ENCODE results near the gene GPR158. TPM values are rescaled to one million over a fixed set of nuclear protein-coding genes. Genes with fewer than 3 reads are reported as not detected.
"Not testable (repeated sequence)": the region's sequence is repeated elsewhere in the genome, so short reads cannot be mapped to it uniquely, and the experiment has no call there.

Gene GPR158
- total RNA-seq, 3 donors from 2014 or later = not detected

DNA sequence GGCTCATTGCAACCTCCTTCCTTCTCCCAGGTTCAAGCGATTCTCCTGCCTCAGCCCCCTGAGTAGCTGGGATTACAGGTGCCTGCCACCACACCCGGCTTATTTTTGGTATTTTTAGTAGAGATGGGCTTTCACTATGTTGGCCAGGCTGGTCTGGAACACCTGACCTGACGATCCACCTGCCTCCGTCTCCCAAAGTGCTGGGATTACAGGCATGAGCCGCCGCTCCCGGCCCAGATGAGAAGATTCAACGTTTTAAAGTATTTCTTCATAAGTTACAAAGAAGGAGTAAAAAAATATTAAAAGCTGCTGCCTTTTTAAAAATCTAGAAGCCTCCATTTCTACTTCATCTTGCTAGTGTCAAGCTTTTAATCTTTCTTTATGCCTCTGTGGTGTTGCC lies 208.1 kb downstream of the GPR158 start:
- H3K27me3 Mint-ChIP-seq (ENCODE audit: low read depth); H3K9me3 Mint-ChIP-seq; H3K4me3 Mint-ChIP-seq; DNase-seq; H3K4me1 Mint-ChIP-seq (ENCODE audit: low read depth); ATAC-seq; H3K36me3 Mint-ChIP-seq (ENCODE audit: insufficient read depth): not testable (repeated sequence)

- no peaks in the 10 kb centered on the region for H3K36me3 Mint-ChIP-seq (ENCODE audit: insufficient read depth)
- H3K27me3 Mint-ChIP-seq (ENCODE audit: low read depth) = no peaks in the 10 kb centered on the region
- DNase-seq (no peak), ATAC-seq (no peak)
- H3K9me3 Mint-ChIP-seq = peaks cover 8% of the 10 kb centered on the region
- no peak overlapping the region for H3K4me3 Mint-ChIP-seq
- no peaks in the 10 kb centered on the region for H3K4me1 Mint-ChIP-seq (ENCODE audit: low read depth)
These were observed 208.9 kb downstream of the GPR158 start for GRCh38 chr10:25383686-25384085.

DNA sequence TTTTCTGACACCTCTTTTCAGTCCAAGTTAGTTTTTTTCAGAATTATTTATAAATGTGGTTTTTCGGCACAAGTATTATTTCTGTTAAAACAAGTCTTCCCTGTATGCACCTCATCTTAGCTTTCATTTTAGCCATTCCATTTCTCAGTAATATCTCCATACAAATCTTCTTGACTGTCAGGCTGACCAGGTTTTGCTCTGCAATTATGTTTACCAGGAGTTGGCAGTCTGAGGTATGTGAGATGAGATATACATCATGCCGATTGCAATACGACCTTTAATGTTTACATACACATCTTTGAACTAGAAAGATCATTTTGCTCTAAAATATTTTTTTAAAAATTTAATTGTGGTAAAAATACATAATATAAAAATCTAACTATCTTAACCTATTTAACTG lies 209.8 kb downstream of the GPR158 start:
- Mint-ChIP-seq H3K27me3 (ENCODE audit: low read depth) (no peaks in the 10 kb centered on the region), H3K36me3 (ENCODE audit: insufficient read depth) (no peaks in the 10 kb centered on the region), H3K4me3 (no peak overlapping the region), H3K4me1 (ENCODE audit: low read depth) (no peaks in the 10 kb centered on the region), H3K9me3 (peaks cover 8% of the 10 kb centered on the region)
- ATAC-seq (no peak), DNase-seq (no peak)

GRCh38 chr10:25388188-25388861 lies 213.5 kb downstream of the GPR158 start:
- Mint-ChIP-seq H3K4me3 (no peak overlapping the region), H3K4me1 (ENCODE audit: low read depth) (no peaks in the 10 kb centered on the region), H3K27me3 (ENCODE audit: low read depth) (no peaks in the 10 kb centered on the region), H3K36me3 (ENCODE audit: insufficient read depth) (no peaks in the 10 kb centered on the region), H3K9me3 (peaks cover 13% of the 10 kb centered on the region)
- ATAC-seq (no peak), DNase-seq (no peak)

GRCh38 chr10:25388862-25389206 lies 214.0 kb downstream of the GPR158 start:
- no peak for DNase-seq
- Mint-ChIP-seq H3K27me3 (ENCODE audit: low read depth) (no peaks in the 10 kb centered on the region), H3K4me1 (ENCODE audit: low read depth) (no peaks in the 10 kb centered on the region), H3K4me3 (no peak overlapping the region), H3K9me3 (peaks cover 13% of the 10 kb centered on the region), H3K36me3 (ENCODE audit: insufficient read depth) (no peaks in the 10 kb centered on the region)
- ATAC-seq = no peak

- no peak for ATAC-seq
- Mint-ChIP-seq H3K4me3 (no peak overlapping the region), H3K36me3 (ENCODE audit: insufficient read depth) (no peaks in the 10 kb centered on the region), H3K27me3 (ENCODE audit: low read depth) (no peaks in the 10 kb centered on the region), H3K4me1 (ENCODE audit: low read depth) (no peaks in the 10 kb centered on the region), H3K9me3 (peaks cover 13% of the 10 kb centered on the region)
- no peak for DNase-seq
These were observed 215.9 kb downstream of the GPR158 start for GRCh38 chr10:25390733-25391132.

DNA sequence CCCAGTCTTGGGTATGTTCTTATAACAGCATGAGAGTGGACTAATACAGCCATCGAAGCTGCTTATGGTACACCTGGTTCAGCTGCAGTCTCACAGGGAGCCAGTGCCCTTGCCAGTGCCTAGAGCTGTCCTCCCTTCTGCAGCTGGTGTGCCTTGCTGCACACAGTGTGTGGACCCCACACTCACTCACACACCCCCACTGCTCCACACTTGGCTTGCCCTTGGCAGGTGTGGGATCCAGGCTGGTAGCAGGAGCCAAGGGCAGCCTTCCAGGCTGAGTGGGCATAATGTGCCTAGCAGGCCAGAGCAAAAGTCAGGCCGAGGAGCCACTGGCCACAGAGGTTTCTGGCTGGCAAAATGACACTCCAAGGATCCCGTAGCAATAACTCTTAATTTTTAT lies 217.3 kb downstream of the GPR158 start:
- H3K4me3 Mint-ChIP-seq = no peak overlapping the region
- no peaks in the 10 kb centered on the region for H3K4me1 Mint-ChIP-seq (ENCODE audit: low read depth)
- no peaks in the 10 kb centered on the region for H3K27me3 Mint-ChIP-seq (ENCODE audit: low read depth)
- no peaks in the 10 kb centered on the region for H3K36me3 Mint-ChIP-seq (ENCODE audit: insufficient read depth)
- no peak for DNase-seq
- H3K9me3 Mint-ChIP-seq = peaks cover 13% of the 10 kb centered on the region
- ATAC-seq = no peak

DNA sequence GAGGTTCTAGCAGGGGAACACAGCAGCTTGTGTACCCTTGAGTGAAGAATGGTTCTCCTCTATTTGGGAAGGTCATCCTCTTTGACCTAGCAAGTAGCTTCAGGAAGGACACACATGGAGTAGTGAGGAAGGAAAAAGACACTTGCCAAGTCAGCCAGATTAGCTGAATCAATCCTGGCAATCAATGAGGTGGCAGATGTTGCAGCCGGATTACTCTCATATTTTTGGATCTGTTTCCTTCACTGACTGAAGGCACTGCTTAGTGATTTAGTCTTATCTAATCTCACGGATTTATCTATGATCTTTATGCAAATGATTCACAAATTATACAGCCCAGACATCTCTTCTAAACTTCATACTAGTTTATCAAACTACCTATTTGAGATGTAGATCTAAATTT lies 218.8 kb downstream of the GPR158 start:
- H3K9me3 Mint-ChIP-seq = peaks cover 10% of the 10 kb centered on the region
- no peak for ATAC-seq
- H3K36me3 Mint-ChIP-seq (ENCODE audit: insufficient read depth) = no peaks in the 10 kb centered on the region
- DNase-seq = no peak
- no peak overlapping the region for H3K4me3 Mint-ChIP-seq
- H3K4me1 Mint-ChIP-seq (ENCODE audit: low read depth) = no peaks in the 10 kb centered on the region
- H3K27me3 Mint-ChIP-seq (ENCODE audit: low read depth) = no peaks in the 10 kb centered on the region

GRCh38 chr10:25398680-25399079 lies 223.9 kb downstream of the GPR158 start:
- Mint-ChIP-seq H3K36me3 (ENCODE audit: insufficient read depth) (no peaks in the 10 kb centered on the region), H3K4me3 (no peak overlapping the region), H3K27me3 (ENCODE audit: low read depth) (no peaks in the 10 kb centered on the region), H3K9me3 (peaks cover 3% of the 10 kb centered on the region), H3K4me1 (ENCODE audit: low read depth) (no peaks in the 10 kb centered on the region)
- DNase-seq (no peak), ATAC-seq (no peak)

- DNase-seq (no peak), ATAC-seq (no peak)
- H3K27me3 Mint-ChIP-seq (ENCODE audit: low read depth) = no peaks in the 10 kb centered on the region
- no peak overlapping the region for H3K4me3 Mint-ChIP-seq
- H3K4me1 Mint-ChIP-seq (ENCODE audit: low read depth) = no peaks in the 10 kb centered on the region
- H3K9me3 Mint-ChIP-seq = no peaks in the 10 kb centered on the region
- H3K36me3 Mint-ChIP-seq (ENCODE audit: insufficient read depth) = no peaks in the 10 kb centered on the region
These were observed 231.1 kb downstream of the GPR158 start for GRCh38 chr10:25405871-25406270.

- no peaks in the 10 kb centered on the region for H3K9me3 Mint-ChIP-seq
- no peak for ATAC-seq
- no peak overlapping the region for H3K4me3 Mint-ChIP-seq
- H3K27me3 Mint-ChIP-seq (ENCODE audit: low read depth) = no peaks in the 10 kb centered on the region
- DNase-seq = no peak
- no peaks in the 10 kb centered on the region for H3K36me3 Mint-ChIP-seq (ENCODE audit: insufficient read depth)
- no peaks in the 10 kb centered on the region for H3K4me1 Mint-ChIP-seq (ENCODE audit: low read depth)
These were observed 242.8 kb downstream of the GPR158 start for GRCh38 chr10:25417611-25418010.

DNA sequence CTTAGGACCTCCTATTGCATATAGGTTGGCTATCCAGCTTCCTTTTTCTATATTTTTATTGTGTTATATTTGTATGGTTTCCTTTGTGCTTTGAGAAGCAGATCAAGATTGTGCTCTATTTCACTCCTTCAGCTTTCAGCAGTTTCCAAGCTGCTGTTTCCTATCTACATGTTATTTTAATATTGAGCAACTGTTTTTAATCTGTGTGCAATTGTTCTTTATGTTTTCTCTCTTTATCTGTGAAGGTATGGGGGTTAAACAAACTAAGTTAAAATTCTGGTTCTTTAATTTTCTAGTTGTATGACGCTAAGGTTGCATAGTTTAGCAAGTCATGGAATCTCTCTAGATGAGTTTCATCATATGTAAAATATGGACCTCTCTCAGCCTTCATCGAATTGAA lies 251.0 kb downstream of the GPR158 start:
- H3K4me3 Mint-ChIP-seq = no peak overlapping the region
- ATAC-seq (no peak), DNase-seq (no peak)
- no peaks in the 10 kb centered on the region for H3K36me3 Mint-ChIP-seq (ENCODE audit: insufficient read depth)
- H3K4me1 Mint-ChIP-seq (ENCODE audit: low read depth) = no peaks in the 10 kb centered on the region
- H3K27me3 Mint-ChIP-seq (ENCODE audit: low read depth) = no peaks in the 10 kb centered on the region
- peaks cover 3% of the 10 kb centered on the region for H3K9me3 Mint-ChIP-seq

GRCh38 chr10:25436431-25436830 lies 261.6 kb downstream of the GPR158 start:
- Mint-ChIP-seq H3K36me3 (ENCODE audit: insufficient read depth) (no peaks in the 10 kb centered on the region), H3K27me3 (ENCODE audit: low read depth) (no peaks in the 10 kb centered on the region), H3K4me3 (no peak overlapping the region), H3K4me1 (ENCODE audit: low read depth) (no peaks in the 10 kb centered on the region), H3K9me3 (peaks cover 15% of the 10 kb centered on the region)
- no peak for DNase-seq
- ATAC-seq = no peak

- ATAC-seq = no peak
- no peak overlapping the region for H3K4me3 Mint-ChIP-seq
- H3K36me3 Mint-ChIP-seq (ENCODE audit: insufficient read depth) = no peaks in the 10 kb centered on the region
- DNase-seq = no peak
- peaks cover 7% of the 10 kb centered on the region for H3K9me3 Mint-ChIP-seq
- H3K4me1 Mint-ChIP-seq (ENCODE audit: low read depth) = no peaks in the 10 kb centered on the region
- H3K27me3 Mint-ChIP-seq (ENCODE audit: low read depth) = no peaks in the 10 kb centered on the region
These were observed 266.5 kb downstream of the GPR158 start for GRCh38 chr10:25441270-25441669.

DNA sequence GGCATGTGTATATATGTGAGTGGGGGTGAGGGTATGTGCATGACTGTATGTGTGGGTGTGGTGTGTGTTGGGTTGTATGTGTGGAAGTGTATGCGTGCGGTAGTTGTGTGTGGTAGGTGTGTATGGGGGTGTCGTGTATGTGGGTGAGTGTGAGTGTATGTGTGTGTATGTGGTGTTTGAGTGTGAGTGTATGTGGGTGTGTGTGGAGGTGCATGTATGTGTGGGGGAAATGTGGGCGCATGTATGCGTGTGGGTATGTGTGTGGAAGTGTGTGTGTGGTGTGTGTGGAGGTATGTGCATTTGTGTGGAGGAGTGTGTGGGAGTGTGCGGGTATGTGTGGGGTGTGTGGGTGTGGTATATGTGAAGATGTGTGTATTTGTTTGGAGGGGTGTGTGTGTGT lies 269.5 kb downstream of the GPR158 start:
- no peaks in the 10 kb centered on the region for H3K36me3 Mint-ChIP-seq (ENCODE audit: insufficient read depth)
- H3K27me3 Mint-ChIP-seq (ENCODE audit: low read depth) = no peaks in the 10 kb centered on the region
- no peak overlapping the region for H3K4me3 Mint-ChIP-seq
- no peaks in the 10 kb centered on the region for H3K9me3 Mint-ChIP-seq
- H3K4me1 Mint-ChIP-seq (ENCODE audit: low read depth) = no peaks in the 10 kb centered on the region
- no peak for ATAC-seq
- no peak for DNase-seq

- ATAC-seq (no peak), DNase-seq (no peak)
- Mint-ChIP-seq H3K4me3 (no peak overlapping the region), H3K36me3 (ENCODE audit: insufficient read depth) (no peaks in the 10 kb centered on the region), H3K27me3 (ENCODE audit: low read depth) (no peaks in the 10 kb centered on the region), H3K9me3 (peaks cover 14% of the 10 kb centered on the region), H3K4me1 (ENCODE audit: low read depth) (no peaks in the 10 kb centered on the region)
These were observed 276.6 kb downstream of the GPR158 start for GRCh38 chr10:25451401-25451800.
